OCI-LY3 (cell line): Measurements from ENCODE around the gene OSBPL8.

ENCODE experiments used
- H2AFZ ChIP-seq: fragments of 200-600, 300-600 bp; shearing (Covaris generic); 2 replicates; pipeline ENCODE4 v1.6.0; 2014; ENCODE audit warnings: antibody characterized with exemption, low read depth, low read length
- H3K27ac ChIP-seq: fragments of 200-600, 300-600 bp; sonication (generic); 2 replicates; pipeline ENCODE4 v1.5.1; 2014; ENCODE audit warnings: mild to moderate bottlenecking, low read length, moderate library complexity, mixed read lengths
- H3K27me3 ChIP-seq: fragments of 200-600, 300-600 bp; sonication (generic); 2 replicates; pipeline ENCODE4 v1.6.1; 2014; ENCODE audit warnings: low read depth, low read length, mixed read lengths
- H3K36me3 ChIP-seq: fragments of 200-600, 300-600 bp; sonication (generic); replicated peaks from 2 replicates; pipeline ENCODE3; 2014; ENCODE audit warnings: low read depth, low read length, mixed read lengths
- H3K4me1 ChIP-seq: fragments of 300-600, 200-600 bp; sonication (generic); 2 replicates; pipeline ENCODE4 v1.6.1; 2014; ENCODE audit warnings: low read length, mixed read lengths
- H3K4me2 ChIP-seq: fragments of 200-600, 300-600 bp; sonication (generic); 2 replicates; pipeline ENCODE4 v1.6.1; 2014; ENCODE audit warnings: low read length, mixed read lengths
- H3K4me3 ChIP-seq: fragments of 300-600, 200-600 bp; sonication (generic); 2 replicates; pipeline ENCODE4 v1.5.1; 2014; ENCODE audit warnings: antibody characterized with exemption, mild to moderate bottlenecking, low read length, moderate library complexity
- H3K79me2 ChIP-seq: fragments of 300-600, 200-600 bp; shearing (Covaris generic); 2 replicates; pipeline ENCODE4 v1.6.1; 2014; ENCODE audit warnings: mild to moderate bottlenecking, low read length, mixed read lengths
- H3K9ac ChIP-seq: fragments of 300-600, 200-600 bp; shearing (Covaris generic); 2 replicates; pipeline ENCODE4 v1.6.0; 2014; ENCODE audit warnings: mild to moderate bottlenecking, low read length, moderate library complexity
- H3K9me3 ChIP-seq: fragments of 200-600, 300-600 bp; shearing (Covaris generic); 2 replicates; pipeline ENCODE4 v1.6.1; 2014; ENCODE audit warnings: low read length, mixed read lengths; ENCODE audit not compliant: insufficient read depth
- H4K20me1 ChIP-seq: fragments of 200-600, 300-600 bp; sonication (generic); 2 replicates; pipeline ENCODE4 v1.6.1; 2016; ENCODE audit warnings: low read length, mixed read lengths; ENCODE audit not compliant: insufficient read depth
- CTCF ChIP-seq: fragments of 200-600, 300-600 bp; sonication (generic); IDR thresholded peaks from 2 replicates; pipeline ENCODE4 v1.5.1; 2014; ENCODE audit warnings: antibody characterized with exemption, low read length, low read depth
- EZH2phosphoT487 ChIP-seq: fragments of 200-600 bp; shearing (Covaris generic); IDR thresholded peaks from 2 replicates; pipeline ENCODE4 v1.6.1; 2018; ENCODE audit warnings: antibody characterized with exemption, mixed run types, low read depth

OSBPL8 gene

GRCh38 chr12:76464631-76465166 lies 94.9 kb downstream of the OSBPL8 start:
- Histone ChIP-seq H3K27me3 (no peaks in the 10 kb centered on the region), H3K4me3 (no peak overlapping the region), H2AFZ (no peak overlapping the region), H3K9ac (no peak overlapping the region), H3K9me3 (no peaks in the 10 kb centered on the region), H3K79me2 (no peaks in the 10 kb centered on the region; the same call in 1 of the 2 replicates), H3K4me2 (no peak overlapping the region), H3K27ac (no peak overlapping the region), H3K36me3 (no peaks in the 10 kb centered on the region), H3K4me1 (peaks cover 29% of the 10 kb centered on the region), H4K20me1 (peaks cover 2% of the 10 kb centered on the region; the same call in 1 of the 2 replicates)
- no peak for TF ChIP-seq EZH2phosphoT487
- TF ChIP-seq CTCF: no peak

GRCh38 chr12:76462668-76463224 lies 96.8 kb downstream of the OSBPL8 start:
- peak overlapping the region; percentile 62 for H3K4me2 ChIP-seq
- H2AFZ ChIP-seq: no peak overlapping the region
- H3K4me3 ChIP-seq: 0 out of 2 replicates have a peak overlapping the region, but pooled peaks have one; percentile 21
- H3K27ac ChIP-seq: peak overlapping the region; percentile 10; the same call in 1 of the 2 replicates
- peaks cover 24% of the 10 kb centered on the region for H3K4me1 ChIP-seq
- H3K9me3 ChIP-seq: no peaks in the 10 kb centered on the region
- no peak overlapping the region for H3K9ac ChIP-seq
- no peaks in the 10 kb centered on the region for H3K36me3 ChIP-seq
- H3K27me3 ChIP-seq: no peaks in the 10 kb centered on the region
- no peaks in the 10 kb centered on the region; the same call in 1 of the 2 replicates for H3K79me2 ChIP-seq
- TF ChIP-seq EZH2phosphoT487 (no peak), CTCF (no peak)
- H4K20me1 ChIP-seq: no peaks in the 10 kb centered on the region; the same call in 1 of the 2 replicates

- H3K4me1 ChIP-seq: peaks cover 28% of the 10 kb centered on the region
- no peaks in the 10 kb centered on the region; the same call in 1 of the 2 replicates for H3K79me2 ChIP-seq
These were observed 98.8 kb downstream of the OSBPL8 start for GRCh38 chr12:76460807-76461206.

More at GRCh38 chr12:76460807-76461206, 98.8 kb downstream of the OSBPL8 start:
- no peak overlapping the region for H3K27ac ChIP-seq
- TF ChIP-seq CTCF (no peak), EZH2phosphoT487 (no peak)
- no peaks in the 10 kb centered on the region for H3K36me3 ChIP-seq
- H3K27me3 ChIP-seq: no peaks in the 10 kb centered on the region
- H3K9me3 ChIP-seq: no peaks in the 10 kb centered on the region
- H3K4me3 ChIP-seq: no peak overlapping the region
- no peak overlapping the region for H3K9ac ChIP-seq
- H3K4me2 ChIP-seq: no peak overlapping the region
- H2AFZ ChIP-seq: no peak overlapping the region
- H4K20me1 ChIP-seq: no peaks in the 10 kb centered on the region; the same call in 1 of the 2 replicates
